ENCODE data around the gene FGFR2. TPM values are rescaled to one million over a fixed set of nuclear protein-coding genes. Genes with fewer than 3 reads are reported as not detected.

FGFR2 gene
- total RNA-seq, 2 experiments from 2014 or later = not detected

DNA sequence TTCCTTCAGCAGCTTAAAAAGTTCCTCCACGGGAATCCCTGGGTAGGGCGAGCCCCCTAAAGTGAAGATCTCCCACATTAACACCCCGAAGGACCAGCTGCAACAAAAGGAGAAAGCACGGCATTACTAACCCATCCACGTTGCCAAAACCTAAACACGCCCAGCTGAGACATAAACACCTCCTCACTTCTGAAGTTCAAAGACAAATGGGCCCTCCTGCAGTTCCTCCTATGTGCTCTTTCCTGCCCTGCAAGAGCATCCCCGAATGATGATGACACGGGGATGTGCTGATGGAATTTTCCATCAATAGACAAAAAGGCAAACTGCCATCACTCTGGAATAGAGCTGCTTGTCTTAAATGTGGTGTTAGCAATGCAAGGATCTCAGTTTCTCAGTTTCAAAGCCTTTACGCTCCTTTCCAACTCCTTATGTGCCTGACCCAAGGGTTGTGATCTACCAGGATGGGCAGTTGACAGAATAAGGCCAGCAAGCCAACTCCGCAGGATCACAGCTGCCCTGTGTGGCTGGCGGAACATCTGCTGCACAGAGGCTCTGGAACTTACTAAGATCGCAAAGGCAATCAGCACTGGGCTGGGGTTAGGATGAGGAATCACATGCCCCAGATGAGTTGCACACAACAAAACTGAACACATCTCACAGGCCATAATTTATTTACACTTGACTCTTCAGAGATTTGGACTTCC, 112.7 kb downstream of the FGFR2 start:
- Mint-ChIP-seq H3K4me1 (ENCODE audit: low read depth) (no peaks in the 10 kb centered on the region), H3K4me3 (no peak overlapping the region), H3K9me3 (no peaks in the 10 kb centered on the region), H3K36me3 (ENCODE audit: low read depth) (no peaks in the 10 kb centered on the region), H3K27me3 (peaks cover 3% of the 10 kb centered on the region), H3K27ac (no peak overlapping the region)
- ChIA-PET CTCF (no interaction called here), POLR2A (interaction anchor here (0.6 kb wide), 1 partner anchor 11 kb away, joined by 4 read pairs; no protein-coding TSS in a partner anchor)
- ATAC-seq (no peak), DNase-seq (no peak)
- intact Hi-C loops (cut with micrococcal nuclease) = no loop called here
- no peak for TF ChIP-seq CTCF (IDR thresholded peaks at IDR 0.05)

GRCh38 chr10:121484816-121485215, 113.4 kb downstream of the FGFR2 start:
- intact Hi-C loops (cut with micrococcal nuclease) = no loop called here
- no peak for ATAC-seq
- ChIA-PET POLR2A (no interaction called here), CTCF (no interaction called here)
- Mint-ChIP-seq H3K36me3 (ENCODE audit: low read depth) (no peaks in the 10 kb centered on the region), H3K4me3 (no peak overlapping the region), H3K27ac (no peak overlapping the region), H3K9me3 (no peaks in the 10 kb centered on the region), H3K4me1 (ENCODE audit: low read depth) (no peaks in the 10 kb centered on the region), H3K27me3 (peaks cover 2% of the 10 kb centered on the region)
- DNase-seq = no peak
- no peak for TF ChIP-seq CTCF (IDR thresholded peaks at IDR 0.05)

- H3K4me1 Mint-ChIP-seq (ENCODE audit: low read depth) = no peaks in the 10 kb centered on the region
- H3K9me3 Mint-ChIP-seq = no peaks in the 10 kb centered on the region
- intact Hi-C loops (cut with micrococcal nuclease) = no loop called here
- no peak for DNase-seq
- no peak for TF ChIP-seq CTCF (IDR thresholded peaks at IDR 0.05)
- CTCF ChIA-PET = no interaction called here
- no peak overlapping the region for H3K4me3 Mint-ChIP-seq
- H3K36me3 Mint-ChIP-seq (ENCODE audit: low read depth) = no peaks in the 10 kb centered on the region
- no peak overlapping the region for H3K27ac Mint-ChIP-seq
- H3K27me3 Mint-ChIP-seq = no peaks in the 10 kb centered on the region
- POLR2A ChIA-PET = no interaction called here
- no peak for ATAC-seq
Observed at GRCh38 chr10:121484401-121484800, 113.8 kb downstream of the FGFR2 start.

DNA sequence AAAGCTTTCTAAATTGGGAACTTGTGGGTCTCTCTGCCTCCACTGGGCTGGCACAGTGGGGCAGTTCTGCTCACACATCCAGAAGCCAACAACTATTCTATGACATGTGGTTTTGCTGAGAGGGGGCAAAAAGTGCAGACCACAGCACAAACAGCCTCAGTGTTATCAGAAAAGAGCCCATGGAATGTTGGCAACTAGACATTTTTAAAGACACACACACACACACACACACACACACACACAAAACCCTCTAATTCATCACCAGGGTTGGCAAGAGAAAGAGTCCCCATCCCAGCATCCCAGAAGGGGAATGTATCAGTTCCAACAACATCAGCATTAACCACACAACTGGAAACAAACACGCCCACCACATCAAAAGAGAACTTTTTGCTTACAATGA, 117.1 kb downstream of the FGFR2 start:
- no peak for TF ChIP-seq CTCF (IDR thresholded peaks at IDR 0.05)
- Mint-ChIP-seq H3K36me3 (ENCODE audit: low read depth) (no peaks in the 10 kb centered on the region), H3K27ac (no peak overlapping the region), H3K4me1 (ENCODE audit: low read depth) (no peaks in the 10 kb centered on the region), H3K9me3 (no peaks in the 10 kb centered on the region), H3K4me3 (no peak overlapping the region), H3K27me3 (no peaks in the 10 kb centered on the region)
- CTCF ChIA-PET = no interaction called here
- POLR2A ChIA-PET = no interaction called here
- ATAC-seq (no peak), DNase-seq (no peak)
- intact Hi-C loops (cut with micrococcal nuclease) = no loop called here

GRCh38 chr10:121478556-121478955, 119.7 kb downstream of the FGFR2 start:
- H3K4me3 Mint-ChIP-seq = no peak overlapping the region
- no peaks in the 10 kb centered on the region for H3K36me3 Mint-ChIP-seq (ENCODE audit: low read depth)
- intact Hi-C loops (cut with micrococcal nuclease) = no loop called here
- ChIA-PET CTCF (no interaction called here), POLR2A (no interaction called here)
- DNase-seq (no peak), ATAC-seq (no peak)
- H3K27ac Mint-ChIP-seq = no peak overlapping the region
- H3K4me1 Mint-ChIP-seq (ENCODE audit: low read depth) = no peaks in the 10 kb centered on the region
- H3K27me3 Mint-ChIP-seq = no peaks in the 10 kb centered on the region
- TF ChIP-seq CTCF (IDR thresholded peaks at IDR 0.05) = no peak
- H3K9me3 Mint-ChIP-seq = no peaks in the 10 kb centered on the region

All from activated CD8-positive, alpha-beta T cell treated with anti-CD3 and anti-CD28 coated beads for 36 hours (primary cell).